ENCODE data around the gene SYVN1. TPM values are rescaled to one million over a fixed set of nuclear protein-coding genes. Genes with fewer than 3 reads are reported as not detected.

The SYVN1 gene
- polyA plus RNA-seq, 1 experiment, result 33.4 TPM

- CTCF ChIA-PET, result interaction anchor here (0.6 to 0.8 kb wide), 2 partner anchors 9 to 14 kb away, joined by 3 read pairs; partner anchors contain the start of gene ZNHIT2
- DNase-seq (ENCODE audit: low read depth), result no peak
- Histone ChIP-seq H3K4me3 (ENCODE audit: low read depth, low read length) (no peak overlapping the region), H3K27me3 (ENCODE audit: control insufficient read depth, insufficient read depth, low read length) (no peaks in the 10 kb centered on the region), H3K36me3 (ENCODE audit: control insufficient read depth, insufficient read depth, low read length) (peaks cover 49% of the 10 kb centered on the region)
- POLR2A ChIA-PET, result interaction anchor here (0.7 kb wide), 1 partner anchor 27 kb away, joined by 3 read pairs; no protein-coding TSS in a partner anchor
- no peak for TF ChIP-seq CTCF (IDR thresholded peaks at IDR 0.05; ENCODE audit: insufficient read depth, low read depth, low read length)
Observed at GRCh38 chr11:65126624-65127274, 7.6 kb downstream of the SYVN1 start.

GRCh38 chr11:65125197-65126056, 8.9 kb downstream of the SYVN1 start:
- H3K27me3 ChIP-seq (ENCODE audit: control insufficient read depth, insufficient read depth, low read length), result no peaks in the 10 kb centered on the region
- ChIA-PET CTCF (interaction anchor here (1.5 to 1.6 kb wide), 2 partner anchors 13 to 15 kb away, joined by 5 to 9 read pairs; partner anchors contain the start of gene TM7SF2), POLR2A (no interaction called here)
- DNase-seq (ENCODE audit: low read depth), result no peak
- no peak for TF ChIP-seq CTCF (IDR thresholded peaks at IDR 0.05; ENCODE audit: insufficient read depth, low read depth, low read length)
- H3K4me3 ChIP-seq (ENCODE audit: low read depth, low read length), result no peak overlapping the region
- peaks cover 41% of the 10 kb centered on the region for H3K36me3 ChIP-seq (ENCODE audit: control insufficient read depth, insufficient read depth, low read length)

GRCh38 chr11:65124480-65125196, 9.7 kb downstream of the SYVN1 start:
- ChIA-PET POLR2A (no interaction called here), CTCF (interaction anchor here (1.0 to 1.6 kb wide), 3 partner anchors 10 to 14 kb away, joined by 3 to 9 read pairs (median 5); partner anchors contain the start of gene TM7SF2)
- Histone ChIP-seq H3K36me3 (ENCODE audit: control insufficient read depth, insufficient read depth, low read length) (peaks cover 34% of the 10 kb centered on the region), H3K4me3 (ENCODE audit: low read depth, low read length) (no peak overlapping the region), H3K27me3 (ENCODE audit: control insufficient read depth, insufficient read depth, low read length) (no peaks in the 10 kb centered on the region)
- no peak for TF ChIP-seq CTCF (IDR thresholded peaks at IDR 0.05; ENCODE audit: insufficient read depth, low read depth, low read length)
- no peak for DNase-seq (ENCODE audit: low read depth)

- no peak for TF ChIP-seq CTCF (IDR thresholded peaks at IDR 0.05; ENCODE audit: insufficient read depth, low read depth, low read length)
- H3K4me3 ChIP-seq (ENCODE audit: low read depth, low read length), result peak within 1 kb of the TSS; percentile 55
- peak; percentile 86 for DNase-seq (ENCODE audit: low read depth)
- peaks cover 16% of the 10 kb centered on the region for H3K36me3 ChIP-seq (ENCODE audit: control insufficient read depth, insufficient read depth, low read length)
- no peaks in the 10 kb centered on the region for H3K27me3 ChIP-seq (ENCODE audit: control insufficient read depth, insufficient read depth, low read length)
- POLR2A ChIA-PET, result interaction anchor here (0.6 to 1.2 kb wide), 7 partner anchors 9 to 192 kb away, joined by 3 to 13 read pairs (median 3); partner anchors contain the start of genes CDC42EP2 and TM7SF2
- CTCF ChIA-PET, result interaction anchor here (0.7 to 2.0 kb wide), 8 partner anchors 8 to 203 kb away, joined by 3 to 21 read pairs (median 3); partner anchors contain the start of genes ARL2 and TM7SF2
Observed at GRCh38 chr11:65121865-65122696, 12.2 kb downstream of the SYVN1 start, which contains the start of the genes FAU and MRPL49. Gene FAU (minus strand): TSS chr11:65122134. CDS start chr11:65121813, 321 bp downstream. Gene MRPL49 (plus strand): TSS chr11:65122321. CDS start chr11:65122347, 26 bp downstream.

All from BJ (cell line).